ENCODE results near the gene HARBI1. TPM values are rescaled to one million over a fixed set of nuclear protein-coding genes. Genes with fewer than 3 reads are reported as not detected.
"Not testable (repeated sequence)": the region's sequence is repeated elsewhere in the genome, so short reads cannot be mapped to it uniquely, and the experiment has no call there.

Gene HARBI1
- total RNA-seq, 2 experiments from 2014 or later, result 5.8 to 7.6 TPM

GRCh38 chr11:46599340-46600193 lies 17.5 kb downstream of the HARBI1 start:
- Mint-ChIP-seq H3K9me3 (no peaks in the 10 kb centered on the region), H3K4me3 (no peak overlapping the region), H3K36me3 (peaks cover 2% of the 10 kb centered on the region), H3K4me1 (peaks cover 8% of the 10 kb centered on the region), H3K27me3 (no peaks in the 10 kb centered on the region), H3K27ac (no peak overlapping the region)
- ATAC-seq (ENCODE audit: low read depth) (no peak), DNase-seq (no peak)
- POLR2A ChIA-PET, result no interaction called here

GRCh38 chr11:46597609-46598219 lies 19.3 kb downstream of the HARBI1 start:
- Mint-ChIP-seq H3K4me1 (peaks cover 13% of the 10 kb centered on the region), H3K27me3 (no peaks in the 10 kb centered on the region), H3K27ac (no peak overlapping the region), H3K4me3 (no peak overlapping the region), H3K9me3 (no peaks in the 10 kb centered on the region), H3K36me3 (peaks cover 2% of the 10 kb centered on the region)
- POLR2A ChIA-PET, result no interaction called here
- ATAC-seq (ENCODE audit: low read depth), result no peak
- DNase-seq, result no peak

- H3K36me3 Mint-ChIP-seq, result peaks cover 2% of the 10 kb centered on the region
- no peak overlapping the region for H3K27ac Mint-ChIP-seq
- ATAC-seq (ENCODE audit: low read depth), result no peak
- no peak for DNase-seq
- no peaks in the 10 kb centered on the region for H3K9me3 Mint-ChIP-seq
- no peak overlapping the region for H3K4me3 Mint-ChIP-seq
- no peaks in the 10 kb centered on the region for H3K27me3 Mint-ChIP-seq
- POLR2A ChIA-PET, result no interaction called here
- H3K4me1 Mint-ChIP-seq, result peaks cover 15% of the 10 kb centered on the region
Observed at GRCh38 chr11:46597155-46597554, 19.9 kb downstream of the HARBI1 start.

DNA sequence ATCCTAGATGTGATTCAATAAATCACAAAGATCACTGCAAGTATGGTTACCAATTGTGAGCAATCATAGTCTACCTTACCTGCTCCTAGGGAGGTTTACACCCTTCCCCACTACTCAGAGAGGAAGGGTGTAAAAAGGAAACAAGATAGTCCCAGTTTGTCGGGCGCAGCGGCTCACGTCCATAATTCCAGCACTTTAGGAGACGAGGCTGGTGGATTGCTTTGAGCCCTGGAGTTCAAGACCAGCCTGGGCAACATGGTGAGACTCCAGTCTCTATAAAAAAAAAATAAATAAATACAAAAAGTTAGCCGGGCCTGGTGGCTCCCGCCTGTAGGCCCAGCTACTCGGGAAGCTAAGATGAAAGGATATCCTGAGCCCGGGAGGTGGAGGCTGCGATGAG lies 22.2 kb downstream of the HARBI1 start:
- ATAC-seq (ENCODE audit: low read depth) (no peak), DNase-seq (no peak)
- Mint-ChIP-seq H3K27me3 (no peaks in the 10 kb centered on the region), H3K4me3 (no peak overlapping the region), H3K36me3 (peaks cover 2% of the 10 kb centered on the region), H3K27ac (peak overlapping the region; percentile 91), H3K9me3 (no peaks in the 10 kb centered on the region), H3K4me1 (peaks cover 21% of the 10 kb centered on the region)
- POLR2A ChIA-PET, result interaction anchor here (1.0 to 1.9 kb wide), 5 partner anchors 8 to 106 kb away, joined by 3 to 24 read pairs (median 6); partner anchors contain the start of genes ARHGAP1, ATG13, HARBI1 and ZNF408

- POLR2A ChIA-PET, result interaction anchor here (0.7 to 1.9 kb wide), 12 partner anchors 9 to 106 kb away, joined by 3 to 24 read pairs (median 6); partner anchors contain the start of genes ARHGAP1, ATG13, HARBI1 and ZNF408
- H3K27ac Mint-ChIP-seq, result peak overlapping the region; percentile 91
- peak overlapping the region; percentile 96 for H3K4me3 Mint-ChIP-seq
- H3K4me1 Mint-ChIP-seq, result peaks cover 22% of the 10 kb centered on the region
- H3K27me3 Mint-ChIP-seq, result no peaks in the 10 kb centered on the region
- no peak for DNase-seq
- no peak for ATAC-seq (ENCODE audit: low read depth)
- no peaks in the 10 kb centered on the region for H3K9me3 Mint-ChIP-seq
- H3K36me3 Mint-ChIP-seq, result peaks cover 2% of the 10 kb centered on the region
Observed at GRCh38 chr11:46594374-46594700, 22.7 kb downstream of the HARBI1 start.

- H3K27ac Mint-ChIP-seq, result peak within 1 kb of the TSS; percentile 91
- POLR2A ChIA-PET, result interaction anchor here (0.5 to 1.9 kb wide), 15 partner anchors 9 to 107 kb away, joined by 3 to 24 read pairs (median 5); partner anchors contain the start of genes ARHGAP1, ATG13, HARBI1 and ZNF408
- peaks cover 5% of the 10 kb centered on the region for H3K36me3 Mint-ChIP-seq
- peaks cover 27% of the 10 kb centered on the region for H3K4me1 Mint-ChIP-seq
- peak; percentile 88 for ATAC-seq (ENCODE audit: low read depth)
- H3K27me3 Mint-ChIP-seq, result no peaks in the 10 kb centered on the region
- H3K4me3 Mint-ChIP-seq, result peak within 1 kb of the TSS; percentile 96
- H3K9me3 Mint-ChIP-seq, result no peaks in the 10 kb centered on the region
- peak; percentile 84 for DNase-seq
Observed at GRCh38 chr11:46593550-46594373, 23.3 kb downstream of the HARBI1 start, which contains the start of gene AMBRA1. TSS of gene AMBRA1 (minus strand) at chr11:46594023. CDS start at chr11:46548380, 45,643 bp downstream.

- Mint-ChIP-seq H3K4me1 (peaks cover 25% of the 10 kb centered on the region), H3K4me3 (no peak overlapping the region), H3K36me3 (peaks cover 13% of the 10 kb centered on the region), H3K9me3 (no peaks in the 10 kb centered on the region), H3K27ac (no peak overlapping the region), H3K27me3 (no peaks in the 10 kb centered on the region)
- DNase-seq (no peak), ATAC-seq (ENCODE audit: low read depth) (no peak)
- POLR2A ChIA-PET, result interaction anchor here (0.6 to 0.7 kb wide), 3 partner anchors 37 to 623 kb away, joined by 3 read pairs; no protein-coding TSS in a partner anchor
Observed at GRCh38 chr11:46590740-46591605, 26.1 kb downstream of the HARBI1 start.

DNA sequence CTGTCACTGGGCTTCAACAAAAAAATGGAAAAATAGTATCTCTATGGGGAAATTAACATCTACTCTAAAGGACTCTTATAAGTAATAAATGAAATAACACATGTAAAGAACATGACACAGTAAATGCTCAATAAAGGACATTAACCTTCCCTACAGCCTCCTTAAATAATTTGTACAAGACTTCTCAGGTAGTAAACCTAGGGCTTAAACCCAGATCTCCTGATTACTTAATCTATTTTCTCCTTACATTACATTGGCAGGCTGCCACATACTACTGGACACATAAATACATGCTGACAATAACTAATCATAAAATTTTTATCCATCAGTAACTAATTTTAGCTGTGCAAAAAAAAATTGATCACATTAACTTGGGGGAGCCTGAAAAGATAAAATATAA lies 28.1 kb downstream of the HARBI1 start:
- DNase-seq, result no peak
- peaks cover 14% of the 10 kb centered on the region for H3K36me3 Mint-ChIP-seq
- POLR2A ChIA-PET, result interaction anchor here (0.6 kb wide), 1 partner anchor 36 kb away, joined by 3 read pairs; no protein-coding TSS in a partner anchor
- no peak overlapping the region for H3K27ac Mint-ChIP-seq
- no peak for ATAC-seq (ENCODE audit: low read depth)
- H3K4me1 Mint-ChIP-seq, result peaks cover 22% of the 10 kb centered on the region
- no peaks in the 10 kb centered on the region for H3K27me3 Mint-ChIP-seq
- no peak overlapping the region for H3K4me3 Mint-ChIP-seq
- no peaks in the 10 kb centered on the region for H3K9me3 Mint-ChIP-seq

DNA sequence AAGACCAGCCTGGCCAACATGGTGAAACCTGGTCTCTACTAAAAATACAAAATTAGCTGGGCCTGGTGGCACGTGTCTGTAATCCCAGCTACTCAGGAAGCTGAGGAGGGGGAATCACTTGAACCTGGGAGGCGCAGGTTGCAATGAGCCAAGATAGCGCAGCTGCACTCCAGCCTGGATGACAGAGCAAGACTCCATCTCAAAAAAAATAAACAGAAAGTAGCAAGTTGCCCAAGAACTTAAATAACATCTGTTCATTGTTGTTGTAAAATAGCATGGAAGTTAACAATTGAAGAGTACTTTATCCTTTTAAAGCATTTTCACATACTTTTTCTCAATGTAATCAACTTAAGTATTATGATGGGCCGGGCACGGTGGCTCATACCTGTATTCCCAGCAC lies 28.9 kb downstream of the HARBI1 start:
- ATAC-seq (ENCODE audit: low read depth) (no peak), DNase-seq (no peak)
- POLR2A ChIA-PET, result no interaction called here
- Mint-ChIP-seq H3K27me3 (no peaks in the 10 kb centered on the region), H3K4me3 (no peak overlapping the region), H3K27ac (no peak overlapping the region), H3K4me1 (peaks cover 21% of the 10 kb centered on the region), H3K9me3 (no peaks in the 10 kb centered on the region), H3K36me3 (peaks cover 14% of the 10 kb centered on the region)

DNA sequence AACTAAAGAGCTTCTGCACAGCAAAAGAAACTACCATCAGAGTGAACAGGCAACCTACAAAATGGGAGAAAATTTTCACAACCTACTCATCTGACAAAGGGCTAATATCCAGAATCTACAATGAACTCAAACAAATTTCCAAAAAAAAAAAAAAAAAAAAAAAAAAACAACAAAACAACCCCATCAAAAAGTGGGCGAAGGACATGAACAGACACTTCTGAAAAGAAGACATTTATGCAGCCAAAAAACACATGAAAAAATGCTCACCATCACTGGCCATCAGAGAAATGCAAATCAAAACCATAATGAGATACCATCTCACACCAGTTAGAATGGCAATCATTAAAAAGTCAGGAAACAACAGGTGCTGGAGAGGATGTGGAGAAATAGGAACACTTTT lies 33.5 kb downstream of the HARBI1 start:
- POLR2A ChIA-PET, result not testable (repeated sequence)

DNA sequence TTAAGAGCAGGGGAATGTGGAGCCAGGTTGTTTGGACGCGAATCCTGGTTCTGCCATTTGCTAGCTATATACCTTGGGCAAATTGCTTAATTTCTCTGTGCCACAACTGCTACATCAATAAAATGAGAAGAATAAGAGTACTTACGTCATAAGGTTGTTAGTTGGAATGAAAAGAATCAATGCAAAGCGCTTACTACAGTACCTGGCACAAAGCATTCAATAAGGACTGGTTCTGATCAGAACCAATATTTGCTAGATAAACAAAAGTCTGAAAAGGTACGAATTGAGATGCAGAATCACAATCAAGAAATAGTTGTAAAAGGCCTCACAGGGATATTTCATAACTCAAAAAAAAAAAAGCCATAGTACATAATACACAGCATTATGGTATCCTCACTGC lies 34.4 kb downstream of the HARBI1 start:
- no peak for ATAC-seq (ENCODE audit: low read depth)
- Mint-ChIP-seq H3K4me3 (no peak overlapping the region), H3K36me3 (peaks cover 23% of the 10 kb centered on the region), H3K27ac (no peak overlapping the region), H3K4me1 (peaks cover 3% of the 10 kb centered on the region), H3K27me3 (no peaks in the 10 kb centered on the region), H3K9me3 (peaks cover 2% of the 10 kb centered on the region)
- POLR2A ChIA-PET, result no interaction called here
- DNase-seq, result no peak

More for the DNA sequence above, 33.5 kb downstream of the HARBI1 start:
- not testable (repeated sequence) for DNase-seq; ATAC-seq (ENCODE audit: low read depth); H3K4me1 Mint-ChIP-seq; H3K9me3 Mint-ChIP-seq; H3K27ac Mint-ChIP-seq; H3K4me3 Mint-ChIP-seq; H3K27me3 Mint-ChIP-seq
- peaks cover 26% of the 10 kb centered on the region for H3K36me3 Mint-ChIP-seq

DNA sequence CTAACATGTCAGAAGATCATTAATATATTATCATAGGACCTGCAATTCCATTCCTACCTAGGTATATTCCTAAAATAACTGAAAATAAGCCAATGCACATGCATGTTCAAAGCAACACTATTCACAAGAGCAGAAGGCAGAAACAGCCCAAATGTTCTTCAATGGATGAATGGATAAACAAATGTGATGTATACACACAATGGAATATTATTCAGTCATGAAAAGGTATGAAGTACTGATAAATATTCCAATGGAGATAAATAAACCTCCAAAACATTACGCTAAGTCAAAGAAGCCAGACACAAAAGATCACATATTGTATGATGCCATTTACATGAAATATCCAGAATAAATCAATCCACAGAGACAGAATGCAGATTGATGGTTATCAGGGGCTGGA lies 40.0 kb downstream of the HARBI1 start:
- Mint-ChIP-seq H3K4me1 (peaks cover 11% of the 10 kb centered on the region), H3K4me3 (no peak overlapping the region), H3K27me3 (no peaks in the 10 kb centered on the region), H3K27ac (no peak overlapping the region), H3K36me3 (peaks cover 22% of the 10 kb centered on the region), H3K9me3 (peaks cover 4% of the 10 kb centered on the region)
- POLR2A ChIA-PET, result no interaction called here
- no peak for ATAC-seq (ENCODE audit: low read depth)
- DNase-seq, result no peak
